HG02938 (cell line): ENCODE measurements around the gene ID3.

Experiments used
- ATAC-seq: cut with Tn5 transposase; IDR thresholded peaks from one replicate; pipeline ENCODE4 v1.9.1; 2021; ENCODE audit warnings: mild to moderate bottlenecking, moderate library complexity; ENCODE audit not compliant: unreplicated experiment

The ID3 gene

DNA sequence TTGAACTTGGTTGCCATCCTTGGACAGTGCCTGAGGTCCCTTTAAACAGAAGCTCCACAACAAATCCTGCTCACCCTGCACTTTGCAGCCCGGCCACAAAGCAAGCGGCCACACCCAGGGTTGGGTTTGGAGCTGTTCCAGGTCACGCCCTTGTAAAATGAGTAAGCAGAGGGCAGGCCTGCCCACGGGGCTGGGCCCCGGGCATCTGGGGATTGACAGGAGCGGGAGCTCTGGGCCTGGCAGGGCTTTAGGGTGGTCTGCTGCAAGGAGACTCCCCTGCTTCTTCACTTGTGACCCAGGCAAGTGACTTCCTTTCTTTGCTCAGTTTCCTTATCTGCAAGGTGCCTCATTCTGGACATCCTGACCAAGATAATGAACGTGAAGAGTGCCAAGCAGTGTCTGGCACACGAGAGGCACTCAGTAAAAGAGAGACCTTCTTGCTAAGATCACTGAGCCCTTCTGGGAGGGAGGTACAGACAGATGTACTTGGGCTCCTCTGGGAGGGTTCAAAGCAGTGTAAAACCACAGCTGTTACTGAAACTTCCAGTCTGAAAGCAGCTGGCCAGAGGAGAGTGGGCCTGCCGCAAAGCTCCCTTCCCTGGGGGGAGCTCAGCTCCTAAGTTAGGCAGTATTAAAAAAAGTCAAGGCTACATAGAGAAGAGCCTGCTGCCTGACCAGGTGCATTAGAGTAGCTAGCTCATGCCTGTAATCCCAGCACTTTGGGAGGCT is 30.9 kb downstream of the ID3 start:
- ATAC-seq = no peak

DNA sequence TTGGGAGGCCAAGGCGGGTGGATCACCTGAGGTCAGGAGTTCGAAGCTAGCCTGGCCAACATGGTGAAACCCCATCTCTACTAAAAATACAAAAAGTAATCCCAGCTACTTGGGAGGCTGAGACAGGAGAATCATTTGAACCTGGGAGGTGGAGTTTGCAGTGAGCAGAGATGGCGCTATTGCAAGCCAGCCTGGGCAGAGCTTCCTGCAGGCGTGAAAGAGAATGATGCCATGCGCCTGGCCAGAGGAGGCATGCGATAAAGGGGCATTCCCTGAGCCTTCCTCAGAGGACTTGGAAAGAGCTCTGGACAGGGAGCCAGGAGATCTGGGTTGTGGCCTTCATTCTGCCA is 31.4 kb downstream of the ID3 start:
- ATAC-seq = no peak

DNA sequence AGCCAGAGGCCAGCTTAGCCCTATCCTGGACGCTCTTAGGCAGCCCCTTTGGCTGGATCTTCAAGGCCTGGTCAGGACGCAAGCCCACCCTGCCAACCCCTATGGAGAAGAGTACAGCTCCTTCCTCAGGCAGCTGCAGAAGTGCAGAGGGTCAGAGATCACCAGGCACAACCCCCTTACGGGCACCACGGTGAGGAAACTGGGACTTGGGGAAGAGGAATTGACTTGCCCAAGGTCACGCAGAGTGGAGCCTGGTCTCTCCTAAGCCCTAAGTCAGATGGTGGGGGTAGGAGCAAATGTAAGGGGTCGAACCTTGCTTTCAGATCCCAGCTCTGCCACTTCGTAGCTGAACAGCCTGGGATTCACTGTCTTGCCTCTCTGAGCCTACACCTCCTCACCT is 31.9 kb downstream of the ID3 start:
- no peak for ATAC-seq

DNA sequence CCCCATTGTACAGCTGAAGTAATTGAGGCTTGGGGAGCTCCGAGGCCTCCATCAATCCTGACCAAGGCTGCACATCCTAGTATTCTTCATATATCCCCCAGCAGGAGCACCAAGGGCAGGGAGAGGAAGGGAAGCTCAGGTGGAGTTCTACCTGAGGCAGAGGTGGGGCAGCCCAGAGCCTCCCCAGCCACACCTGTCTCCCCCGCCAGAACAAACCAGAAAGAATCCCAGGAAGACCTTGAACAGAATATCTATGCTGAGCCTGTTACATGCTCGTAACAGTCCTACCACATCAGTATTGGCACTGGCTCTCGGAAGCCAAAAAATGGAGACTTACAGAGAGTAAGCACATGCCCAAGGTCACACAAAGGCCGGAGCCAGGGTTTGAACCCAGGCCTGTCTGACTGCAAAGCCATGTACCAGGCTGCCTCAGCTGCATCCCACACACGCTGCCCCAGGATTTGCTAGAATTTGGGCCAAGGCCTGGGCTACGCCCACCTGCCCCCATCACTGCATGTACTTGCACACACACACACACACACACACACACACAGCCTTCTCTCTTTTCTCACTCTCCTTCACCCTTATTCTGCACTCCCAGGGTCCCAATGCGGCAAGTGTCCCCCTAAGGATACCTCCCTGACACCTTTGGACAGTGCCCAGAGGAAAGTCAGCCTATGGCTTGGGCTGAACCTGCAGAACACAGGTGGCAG is 32.8 kb downstream of the ID3 start:
- ATAC-seq = no peak

DNA sequence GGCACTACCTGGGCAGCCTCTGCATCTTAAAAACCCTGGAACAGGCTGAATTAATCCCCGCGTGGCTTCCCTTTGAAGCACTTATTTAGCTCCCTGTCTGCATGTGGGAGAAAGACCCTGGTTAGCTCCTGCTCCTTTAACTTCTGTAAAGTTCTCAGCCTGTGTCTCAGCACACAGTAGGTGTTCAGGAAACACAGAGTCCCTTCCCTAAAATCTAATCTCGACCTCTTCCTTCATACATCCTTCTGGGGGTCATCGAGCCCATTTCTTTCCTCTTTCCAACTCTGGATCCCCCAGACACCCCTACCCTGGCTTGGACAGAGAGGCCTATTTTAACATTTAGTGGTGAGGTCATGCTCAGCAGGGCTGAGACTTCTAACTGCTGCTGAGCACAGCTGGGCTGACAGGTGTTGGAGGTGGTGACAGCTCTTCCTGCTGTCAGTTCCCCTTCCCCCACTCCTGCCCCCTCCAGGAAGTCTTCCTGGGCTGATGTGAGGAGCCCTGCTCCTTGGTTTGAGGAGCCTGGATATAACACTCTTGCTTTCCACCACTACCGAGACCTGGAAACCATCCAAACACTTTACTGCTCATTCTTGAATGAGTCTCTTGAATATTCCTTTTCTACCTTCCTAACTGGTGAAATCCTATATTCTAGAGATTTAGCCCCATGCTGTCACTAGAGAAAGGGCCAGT is 33.6 kb downstream of the ID3 start:
- no peak for ATAC-seq

DNA sequence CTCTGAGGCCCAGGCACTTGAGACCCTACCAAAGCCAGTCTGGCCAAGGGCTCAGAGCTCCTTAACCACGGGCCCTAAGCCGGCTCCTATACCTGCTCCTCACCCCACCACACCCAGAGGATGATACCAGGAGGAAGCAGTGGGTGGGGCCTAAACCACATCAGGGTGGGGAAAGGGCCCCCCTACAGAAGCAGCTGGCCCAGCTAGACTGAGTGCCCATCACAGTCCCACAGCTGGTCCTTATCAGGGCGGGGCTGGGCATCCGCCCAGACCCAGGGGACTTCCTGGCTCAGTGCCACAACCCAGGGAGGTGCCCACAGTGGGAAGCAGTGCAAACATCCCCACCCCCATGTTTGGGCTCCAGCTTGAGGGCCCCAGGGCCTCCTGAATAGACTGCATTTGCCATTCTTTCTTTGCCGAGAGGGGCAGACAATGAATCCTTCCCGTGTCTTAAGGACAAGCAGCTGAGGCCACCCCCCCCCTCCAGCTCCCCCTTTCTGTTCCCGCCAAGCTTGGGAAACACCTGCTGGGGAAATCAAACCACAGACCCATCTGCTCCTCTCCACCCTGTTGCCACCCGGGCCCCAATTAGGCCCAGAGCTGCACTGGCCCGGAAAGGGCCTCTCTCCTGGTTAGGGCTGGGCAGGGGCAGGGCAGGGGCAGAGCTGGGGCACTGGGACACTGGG is 34.4 kb downstream of the ID3 start:
- no peak for ATAC-seq

GRCh38 chr1:23524163-23524562 is 35.1 kb downstream of the ID3 start:
- no peak for ATAC-seq

DNA sequence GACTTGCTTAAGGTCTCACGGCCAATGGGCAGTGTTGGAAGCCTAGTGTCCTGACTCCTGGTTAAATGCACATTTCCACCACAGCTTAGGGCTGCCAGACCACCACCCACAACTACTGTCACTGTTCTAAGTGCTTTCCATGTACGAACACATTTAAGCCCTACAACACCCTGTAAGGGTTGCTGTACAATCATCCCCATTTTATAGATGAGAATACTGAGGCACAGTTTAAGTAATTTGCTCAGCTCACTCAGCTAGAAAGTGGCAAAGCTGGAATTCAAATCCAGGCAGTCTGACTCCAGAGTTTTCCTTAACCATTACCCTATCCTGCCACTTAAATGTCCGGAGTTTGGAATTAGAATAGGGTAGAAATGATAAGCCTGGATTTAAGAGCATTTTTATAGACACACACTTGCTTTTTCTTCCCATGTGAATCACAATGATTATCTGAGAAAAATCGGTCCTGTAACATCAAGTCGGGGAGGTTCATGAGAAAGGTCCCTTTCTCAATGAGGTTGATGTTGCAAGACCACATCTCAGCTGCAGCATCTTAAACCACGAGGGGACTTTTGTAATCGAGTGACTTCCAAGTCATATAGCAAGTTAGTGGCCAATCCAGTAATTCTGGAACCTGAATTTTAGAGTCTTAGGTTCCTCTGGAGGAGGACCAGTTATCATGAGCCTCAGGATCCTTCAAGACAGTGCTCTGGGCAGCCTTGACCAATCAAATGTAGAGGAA is 36.9 kb downstream of the ID3 start:
- ATAC-seq = no peak

DNA sequence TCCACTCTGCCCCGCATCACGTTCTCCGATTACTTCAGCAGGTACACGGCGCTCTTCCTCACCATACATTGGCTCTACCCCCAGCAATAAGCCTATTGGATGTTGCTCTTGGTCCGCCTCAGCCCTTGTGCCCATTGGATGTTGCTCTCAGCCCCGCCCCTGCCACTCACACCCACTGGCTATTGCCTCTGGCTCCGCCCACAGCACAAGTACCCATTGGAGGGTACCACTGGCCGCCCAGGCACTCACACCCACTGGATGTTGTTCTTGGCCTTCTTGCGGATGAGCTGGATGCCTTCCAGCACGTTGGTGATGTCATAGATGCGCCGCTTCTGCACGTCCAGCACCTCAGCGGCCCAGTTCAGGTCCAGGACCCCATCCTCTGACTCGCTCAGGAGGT is 37.7 kb downstream of the ID3 start:
- no peak for ATAC-seq

- no peak for ATAC-seq
Observed at GRCh38 chr1:23517581-23517980, 41.7 kb downstream of the ID3 start.

GRCh38 chr1:23515905-23516304 is 43.4 kb downstream of the ID3 start:
- ATAC-seq = no peak

DNA sequence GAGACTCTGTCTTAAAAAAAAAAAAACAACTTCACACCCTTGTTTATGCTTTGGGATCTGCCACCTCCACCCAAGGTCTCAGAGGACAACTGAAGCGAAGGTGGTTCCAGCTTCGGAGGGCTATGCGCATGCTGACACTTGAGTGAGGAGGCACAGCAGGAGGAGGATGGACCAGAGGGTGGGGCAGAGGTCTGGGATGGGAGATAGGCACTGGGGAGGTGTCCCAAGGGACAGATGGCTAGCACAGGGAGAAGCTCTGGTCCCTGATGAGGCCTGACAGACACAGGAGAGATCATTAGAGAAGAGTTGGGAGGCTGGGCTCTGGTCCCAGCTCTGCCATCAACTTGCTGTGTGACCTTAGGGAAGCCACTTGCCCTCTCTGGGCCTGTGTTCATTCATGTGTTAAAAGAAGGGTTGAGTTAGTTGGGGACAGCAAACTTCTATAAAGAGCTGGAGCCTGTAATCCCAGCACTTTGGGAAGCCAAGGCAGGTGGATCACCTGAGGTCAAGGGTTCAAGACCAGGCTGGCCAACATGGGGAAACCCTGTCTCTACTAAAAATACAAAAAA is 45.1 kb downstream of the ID3 start:
- ATAC-seq = no peak

- ATAC-seq = no peak
Observed at GRCh38 chr1:23509896-23510295, 49.4 kb downstream of the ID3 start.
